Pancreas (tissue), 10 donors: ENCODE results near the gene SEC24D. TPM values are rescaled to one million over a fixed set of nuclear protein-coding genes. Genes with fewer than 3 reads are reported as not detected.
A peak's percentile ranks its signal among the peaks of the same experiment; 100 is the strongest.
"Not testable (repeated sequence)": the region's sequence is repeated elsewhere in the genome, so short reads cannot be mapped to it uniquely, and the experiment has no call there.

ENCODE experiments used
- ATAC-seq, 4 donors: fragments of 200-7000 bp; cut with Tn5 transposase; one replicate each; pipeline versions ENCODE4 v1.8.0 to v1.9.1; 2020; ENCODE audit warnings: mild to moderate bottlenecking in 4 of 4, moderate library complexity in 4 of 4
- DNase-seq, 6 donors: peaks; one replicate each; pipeline ENCODE4 v3.0.0-alpha.2; 2020
- FAIRE-seq: peaks from 2 replicates; lab custom pipeline; 2012; peaks lifted over from hg19 to GRCh38; lab: Jason Lieb, UNC
- H3K27ac ChIP-seq, 4 donors: fragments of 200-600 bp; sonication (generic); 1 replicate in 3 of 4; 2 replicates in 1 of 4; pipeline versions ENCODE4 v1.5.0 to v1.8.0; 2020
- H3K27me3 ChIP-seq, 4 donors: fragments of 200-600 bp; one replicate each; pipeline ENCODE4 v1.8.0; 2021
- H3K36me3 ChIP-seq, 3 donors: fragments of 200-600 bp; sonication (generic) in 1 of 3; one replicate each; pipeline versions ENCODE4 v1.5.0 to v1.8.0; 2020 to 2021
- H3K4me1 ChIP-seq, 3 donors: fragments of 200-600 bp; one replicate each; pipeline ENCODE4 v1.8.0; 2021
- H3K4me3 ChIP-seq, 4 donors: fragments of 200-600 bp; sonication (generic) in 2 of 4; one replicate each; pipeline versions ENCODE4 v1.5.0 to v1.8.0; 2020 to 2021
- H3K9me3 ChIP-seq, 4 donors: fragments of 200-600 bp; one replicate each; pipeline ENCODE4 v1.8.0; 2021
- WGBS, 2 donors: extraction: QIAGEN DNeasy Blood & Tissue Kit; methylation state at CpG; one replicate each; pipeline ENCODE4 v1.1.7; 2013; 5-methylcytosine and 5-hydroxymethylcytosine counted together
- intact Hi-C, 3 donors: fragments of 100-400 bp; cut with DNase I; formaldehyde crosslinking; loops; one replicate each; pipeline versions ENCODE4 v1.11.1 to v1.14.2; 2022
- polyA plus RNA-seq, 2 donors: library from polyadenylated mRNA; stranded (reverse); fragments of 200-250 nt; gene quantifications; one replicate each; pipeline ENCODE4 v1.2.3, GENCODE V29; 2013
- total RNA-seq, 6 donors: library from RNA; stranded (reverse); fragmentation: NEBNext Ultra II Directional in 4 of 6; extraction: Animal tissue kit (Norgen Biotek cat#: 25700) in 4 of 6; gene quantifications; one replicate each; pipeline versions ENCODE4 v1.2.1 to v1.2.4, GENCODE V29; 2021 to 2023
- TF ChIP-seq, protein P1 (sequence below), 4 donors: fragments of 200-600 bp; sonication (generic) in 3 of 4; IDR thresholded peaks; one replicate each; pipeline versions ENCODE4 v1.5.0 to v1.8.0; 2021; ENCODE audit warnings: antibody characterized with exemption in 4 of 4
- donor health status: healthy with polysubstance abuse.
- donor health status: DM: no; HTN: no; CAD: no; lungs with moderate emphysema.
- donor health status: DM: no; HTN: no; CAD: no.
- donor health status: control.
- donor health status: control.
- donor health status: Bipolar disorder and iron deficiency.
- donor health status: DM: yes; HTN: yes; CAD: no.
- donor health status: DM: no; HTN: no; CAD: no.
- donor health status: DM: no; HTN: no; CAD: no.
- donor health status: DM: yes; HTN: yes; CAD: no.

Gene SEC24D
- total and polyA plus RNA-seq, 8 donors = 10.9 to 49.6 (median 35.1) TPM

DNA sequence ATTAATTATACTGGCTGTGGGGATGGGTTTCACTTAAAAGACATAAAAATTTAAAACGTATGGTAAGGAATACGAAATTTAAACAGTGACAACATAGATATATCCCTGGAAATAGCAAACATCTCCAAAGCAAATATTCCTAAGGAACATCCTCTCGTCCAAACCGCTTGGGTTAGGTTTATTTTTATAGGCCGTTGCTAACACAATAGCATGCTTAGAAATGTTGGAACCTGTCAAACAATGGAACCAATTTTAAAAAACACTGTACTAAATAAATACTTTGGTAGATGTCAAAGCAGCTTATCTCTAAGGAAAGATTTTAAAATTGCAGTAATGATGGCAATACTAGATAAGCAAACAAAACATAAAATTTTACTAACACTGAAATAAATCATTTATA lies 45.4 kb downstream of the SEC24D start:
- Histone ChIP-seq H3K27me3 (no peaks in the 10 kb centered on the region), H3K4me3 (no peak overlapping the region), H3K9me3 (no peaks in the 10 kb centered on the region), H3K27ac (no peak overlapping the region), H3K4me1 (peaks cover 0 to 14% (median 6%) of the 10 kb centered on the region in 3 donors), H3K36me3 (peaks cover 0 to 7% (median 0%) of the 10 kb centered on the region in 3 donors)
- 69 to 70% methylated on average over 5 of the region's 5 CpGs for WGBS, 2 donors
- intact Hi-C loops = no loop called here
- DNase-seq (no peak), ATAC-seq (no peak), FAIRE-seq (peak; percentile 90)
- TF ChIP-seq, protein P1, sequence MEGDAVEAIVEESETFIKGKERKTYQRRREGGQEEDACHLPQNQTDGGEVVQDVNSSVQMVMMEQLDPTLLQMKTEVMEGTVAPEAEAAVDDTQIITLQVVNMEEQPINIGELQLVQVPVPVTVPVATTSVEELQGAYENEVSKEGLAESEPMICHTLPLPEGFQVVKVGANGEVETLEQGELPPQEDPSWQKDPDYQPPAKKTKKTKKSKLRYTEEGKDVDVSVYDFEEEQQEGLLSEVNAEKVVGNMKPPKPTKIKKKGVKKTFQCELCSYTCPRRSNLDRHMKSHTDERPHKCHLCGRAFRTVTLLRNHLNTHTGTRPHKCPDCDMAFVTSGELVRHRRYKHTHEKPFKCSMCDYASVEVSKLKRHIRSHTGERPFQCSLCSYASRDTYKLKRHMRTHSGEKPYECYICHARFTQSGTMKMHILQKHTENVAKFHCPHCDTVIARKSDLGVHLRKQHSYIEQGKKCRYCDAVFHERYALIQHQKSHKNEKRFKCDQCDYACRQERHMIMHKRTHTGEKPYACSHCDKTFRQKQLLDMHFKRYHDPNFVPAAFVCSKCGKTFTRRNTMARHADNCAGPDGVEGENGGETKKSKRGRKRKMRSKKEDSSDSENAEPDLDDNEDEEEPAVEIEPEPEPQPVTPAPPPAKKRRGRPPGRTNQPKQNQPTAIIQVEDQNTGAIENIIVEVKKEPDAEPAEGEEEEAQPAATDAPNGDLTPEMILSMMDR (IDR thresholded peaks at IDR 0.05) = no peak

DNA sequence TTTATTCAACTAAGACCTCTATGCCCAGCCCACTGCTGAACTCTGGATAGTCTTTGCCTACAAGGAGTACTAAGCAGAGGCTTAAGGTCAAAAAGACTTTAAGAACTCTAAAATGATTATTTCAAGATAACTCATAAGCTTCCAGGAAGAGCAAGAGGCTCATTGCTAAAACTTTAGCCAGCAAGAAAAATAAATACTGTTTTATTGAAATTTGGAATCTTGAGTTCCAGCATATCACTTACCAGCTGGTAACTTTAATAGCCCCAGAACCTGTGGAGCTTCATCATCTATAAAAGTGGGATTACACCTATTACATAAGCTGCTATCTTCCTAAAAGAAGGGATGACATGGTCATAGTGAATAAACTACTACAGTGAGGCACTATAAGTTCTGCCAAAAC lies 47.0 kb downstream of the SEC24D start:
- no peaks in the 10 kb centered on the region for H3K27me3 ChIP-seq
- H3K4me1 ChIP-seq = peaks cover 0 to 14% (median 6%) of the 10 kb centered on the region in 3 donors
- no peak for ATAC-seq
- intact Hi-C loops = no loop called here
- TF ChIP-seq, protein P1 (IDR thresholded peaks at IDR 0.05) = no peak
- DNase-seq = no peak
- no peaks in the 10 kb centered on the region for H3K9me3 ChIP-seq
- no peak for FAIRE-seq
- H3K36me3 ChIP-seq = no peaks in the 10 kb centered on the region
- H3K4me3 ChIP-seq = no peak overlapping the region
- H3K27ac ChIP-seq = no peak overlapping the region

DNA sequence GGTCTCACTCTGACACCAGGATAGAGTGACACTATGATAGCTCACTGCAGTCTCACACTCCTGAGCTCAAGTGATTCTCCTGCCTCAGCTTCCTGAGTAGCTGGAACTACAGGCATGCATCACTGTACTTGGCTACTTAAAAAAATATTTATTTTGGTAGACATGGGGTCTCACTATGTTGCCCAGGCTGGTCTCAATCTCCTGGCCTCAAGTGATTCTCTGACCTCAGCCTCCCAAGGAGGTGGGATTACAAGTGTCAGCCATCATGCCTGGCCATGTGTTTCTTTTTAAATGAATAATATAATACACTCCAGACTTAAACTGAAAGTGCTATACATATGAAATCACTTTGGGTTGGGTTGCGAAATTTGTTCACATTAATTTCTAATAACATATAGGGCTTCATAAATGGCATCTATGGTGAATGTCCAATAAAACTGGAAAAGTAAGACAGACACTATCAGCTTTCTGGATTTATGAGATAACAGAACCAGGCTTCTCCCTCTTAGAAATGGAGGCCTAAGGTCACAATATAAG lies 48.0 kb downstream of the SEC24D start:
- TF ChIP-seq, protein P1 (IDR thresholded peaks at IDR 0.05) = no peak
- FAIRE-seq (no peak), DNase-seq (no peak), ATAC-seq (no peak)
- Histone ChIP-seq H3K4me3 (no peak overlapping the region), H3K36me3 (no peaks in the 10 kb centered on the region), H3K9me3 (no peaks in the 10 kb centered on the region), H3K4me1 (peaks cover 0 to 14% (median 6%) of the 10 kb centered on the region in 3 donors), H3K27ac (no peak overlapping the region), H3K27me3 (no peaks in the 10 kb centered on the region)
- 97 to 100% methylated on average over 1 of the region's 1 CpG for WGBS, 2 donors
- intact Hi-C loops = no loop called here

DNA sequence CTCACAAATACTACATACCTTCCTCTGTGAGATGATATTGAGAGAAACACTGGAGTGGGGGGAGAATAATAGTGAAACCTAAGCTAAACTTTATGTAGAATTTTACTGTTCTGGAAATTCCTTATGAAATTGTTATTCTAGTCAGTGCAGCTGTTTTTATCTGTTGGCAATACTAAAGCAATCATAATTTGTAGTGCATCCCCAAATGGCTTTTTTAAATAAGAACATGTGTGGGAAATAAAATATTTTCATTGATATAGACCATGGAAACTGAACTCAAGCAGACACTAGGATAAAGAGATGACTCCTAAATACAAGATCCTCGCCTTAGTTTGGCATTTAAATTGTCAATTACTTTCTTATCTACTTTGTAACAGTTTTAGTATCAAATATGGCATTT lies 51.1 kb downstream of the SEC24D start:
- FAIRE-seq = no peak
- Histone ChIP-seq H3K4me3 (no peak overlapping the region), H3K27ac (no peak overlapping the region), H3K4me1 (peaks cover 0 to 14% (median 6%) of the 10 kb centered on the region in 3 donors), H3K27me3 (no peaks in the 10 kb centered on the region), H3K36me3 (no peaks in the 10 kb centered on the region), H3K9me3 (no peaks in the 10 kb centered on the region)
- TF ChIP-seq, protein P1 (IDR thresholded peaks at IDR 0.05) = no peak
- ATAC-seq = no peak
- whole genome bisulfite sequencing, 2 donors = 83 to 92% methylated on average over 1 of the region's 1 CpG
- intact Hi-C loops = no loop called here
- no peak for DNase-seq

DNA sequence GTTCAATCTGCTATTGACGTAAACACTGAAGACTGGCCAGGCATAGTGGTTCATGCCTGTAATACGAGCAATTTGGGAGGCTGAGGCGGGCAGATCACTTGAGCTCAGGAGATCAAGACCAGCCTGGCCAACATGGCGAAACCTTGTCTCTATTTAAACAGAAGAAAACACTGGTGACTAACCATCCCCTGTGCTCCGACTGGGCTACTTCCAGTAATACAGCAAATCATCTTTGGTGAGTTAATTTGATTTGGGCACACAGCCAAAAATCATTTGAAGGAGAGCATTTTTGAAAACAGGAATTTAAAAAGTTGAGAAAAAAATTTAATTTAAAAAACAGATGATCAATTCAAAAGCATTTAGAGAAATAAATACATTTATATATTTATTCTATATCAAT lies 52.0 kb downstream of the SEC24D start:
- H3K36me3 ChIP-seq = no peaks in the 10 kb centered on the region
- H3K4me1 ChIP-seq = peaks cover 0 to 14% (median 6%) of the 10 kb centered on the region in 3 donors
- 90 to 93% methylated on average over 5 of the region's 5 CpGs for WGBS, 2 donors
- TF ChIP-seq, protein P1 (IDR thresholded peaks at IDR 0.05) = no peak
- H3K27me3 ChIP-seq = no peaks in the 10 kb centered on the region
- FAIRE-seq (no peak), DNase-seq (no peak), ATAC-seq (peak in 2 of 4 donors; percentile 40 to 56)
- no peaks in the 10 kb centered on the region for H3K9me3 ChIP-seq
- H3K27ac ChIP-seq = no peak overlapping the region
- intact Hi-C loops = no loop called here
- H3K4me3 ChIP-seq = no peak overlapping the region

DNA sequence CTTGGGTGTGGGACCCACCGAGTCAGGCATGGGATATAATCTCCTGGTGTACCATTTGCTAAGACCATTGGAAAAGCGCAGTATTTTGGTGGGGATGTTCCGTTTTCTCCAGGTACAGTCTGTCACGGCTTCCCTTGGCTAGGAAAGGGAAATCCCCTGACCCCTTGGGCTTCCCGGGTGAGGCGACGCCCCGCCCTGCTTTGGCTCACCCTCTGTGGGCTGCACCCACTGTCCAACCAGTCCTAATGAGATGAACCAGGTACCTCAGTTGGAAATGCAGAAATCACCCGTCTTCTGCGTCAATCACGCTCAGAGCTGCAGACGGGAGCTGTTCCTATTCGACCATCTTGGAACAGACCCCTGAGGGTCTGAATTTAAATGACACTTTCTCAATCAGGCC lies 53.0 kb downstream of the SEC24D start:
- H3K27me3 ChIP-seq, ATAC-seq, H3K4me3 ChIP-seq, FAIRE-seq, H3K27ac ChIP-seq, H3K36me3 ChIP-seq, H3K9me3 ChIP-seq, DNase-seq, intact Hi-C loops: not testable (repeated sequence)
- H3K4me1 ChIP-seq = peaks cover 0 to 14% (median 6%) of the 10 kb centered on the region in 3 donors
- WGBS, 2 donors = 96 to 97% methylated on average over 13 of the region's 13 CpGs

DNA sequence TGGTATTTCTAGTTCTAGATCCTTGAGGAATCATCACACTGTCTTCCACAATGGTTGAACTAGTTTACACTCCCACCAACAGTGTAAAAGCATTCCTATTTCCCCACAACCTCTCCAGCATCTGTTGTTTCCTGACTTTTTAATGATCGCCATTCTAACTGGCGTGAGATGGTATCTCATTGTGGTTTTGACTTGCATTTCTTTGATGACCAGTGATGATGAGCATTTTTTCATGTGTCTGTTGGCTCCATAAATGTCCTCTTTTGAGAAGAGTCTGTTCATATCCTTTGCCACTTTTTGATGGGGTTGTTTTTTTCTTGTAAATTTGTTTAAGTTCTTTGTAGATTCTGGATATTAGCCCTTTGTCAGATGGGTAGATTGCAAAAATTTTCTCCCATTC lies 58.3 kb downstream of the SEC24D start:
- WGBS, 2 donors = 97% methylated on average over 2 of the region's 2 CpGs
- H3K4me3 ChIP-seq, H3K9me3 ChIP-seq, H3K36me3 ChIP-seq, DNase-seq, H3K27me3 ChIP-seq, ATAC-seq, intact Hi-C loops, FAIRE-seq, H3K27ac ChIP-seq: not testable (repeated sequence)
- H3K4me1 ChIP-seq = peaks cover 0 to 17% (median 0%) of the 10 kb centered on the region in 3 donors
